ENCODE measurements around the gene PANK1.

PANK1 gene

DNA sequence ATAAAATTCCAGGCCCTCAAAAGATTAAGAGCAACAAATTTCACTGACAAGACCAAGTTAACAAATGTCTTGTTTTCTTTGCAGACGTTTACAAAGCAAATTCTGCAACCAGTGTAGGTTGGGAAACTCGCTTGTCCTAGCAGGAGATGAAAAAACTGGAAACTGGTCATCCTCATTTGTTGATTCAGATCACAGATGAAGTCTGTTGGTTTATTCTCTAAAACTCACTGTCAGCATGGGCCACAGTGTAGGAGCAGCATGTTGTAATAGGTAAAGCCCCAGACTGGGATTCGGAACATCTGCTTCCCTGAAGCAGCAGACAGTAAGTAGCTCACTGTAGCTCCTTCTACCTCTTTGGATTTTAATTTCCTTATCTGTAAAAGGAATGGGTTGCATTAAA, 31.5 kb downstream of the PANK1 start:
- DNase-seq, result peak; percentile 5

DNA sequence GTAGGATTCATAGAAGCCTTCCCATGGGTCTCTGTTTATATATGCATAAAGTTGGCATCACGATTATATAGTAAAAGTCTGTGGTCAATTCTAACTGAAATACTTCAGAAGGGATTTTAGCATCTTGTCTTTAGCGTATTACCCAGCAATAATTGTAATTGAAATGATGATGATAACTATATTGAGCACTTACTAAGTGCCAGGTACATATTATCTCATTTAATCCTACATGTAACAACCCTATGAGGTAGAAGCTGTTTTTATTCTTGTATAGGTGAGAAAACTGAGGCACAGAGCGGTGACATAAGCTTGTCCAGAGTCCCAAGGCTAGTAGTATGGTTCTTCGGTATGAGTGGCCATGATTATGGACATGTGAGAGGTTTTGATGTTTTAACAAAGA, 33.8 kb downstream of the PANK1 start:
- no peak for DNase-seq

DNA sequence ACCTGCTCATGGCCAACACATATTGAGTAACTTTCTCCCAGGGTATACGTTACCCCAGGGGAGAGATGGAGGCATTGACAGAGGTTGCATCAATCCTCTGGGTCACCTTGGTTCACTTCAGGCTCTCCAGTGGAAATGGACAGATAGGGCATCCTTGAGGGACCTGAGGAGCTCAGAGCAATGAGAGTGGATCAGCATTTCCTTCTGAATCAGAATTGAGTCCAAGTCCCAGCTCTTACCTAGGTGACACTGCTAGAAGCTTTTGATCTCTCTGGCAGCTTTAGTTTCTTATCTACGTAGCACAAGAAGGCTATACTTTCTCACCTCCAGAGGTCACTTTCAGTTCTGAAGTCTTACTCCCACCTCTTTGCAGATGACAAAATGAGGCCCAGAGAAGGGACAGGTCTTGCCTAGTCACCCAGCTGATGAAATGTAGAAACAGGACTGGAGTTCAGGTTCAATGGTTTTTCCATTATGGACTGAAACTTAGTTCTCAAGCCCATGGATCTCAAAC, 35.2 kb downstream of the PANK1 start:
- DNase-seq, result no peak

DNA sequence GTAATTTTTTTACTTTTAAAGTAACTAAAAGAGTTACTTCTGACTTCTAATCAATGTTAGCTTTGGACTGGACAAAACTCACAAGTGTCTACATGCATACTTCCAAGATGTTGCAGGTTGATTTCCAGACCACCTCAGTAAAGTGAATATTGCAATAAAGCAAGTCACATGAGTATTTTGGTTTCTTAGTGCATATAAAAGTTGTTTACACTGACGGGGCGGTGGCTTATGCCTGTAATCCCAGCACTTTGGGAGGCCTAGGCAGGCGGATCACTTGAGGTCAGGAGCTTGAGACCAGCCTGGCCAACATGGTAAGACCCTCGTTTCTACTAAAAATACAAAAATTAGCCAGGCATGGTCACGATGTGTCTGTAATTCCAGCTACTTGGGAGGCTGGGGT, 40.8 kb downstream of the PANK1 start:
- DNase-seq, result no peak

DNA sequence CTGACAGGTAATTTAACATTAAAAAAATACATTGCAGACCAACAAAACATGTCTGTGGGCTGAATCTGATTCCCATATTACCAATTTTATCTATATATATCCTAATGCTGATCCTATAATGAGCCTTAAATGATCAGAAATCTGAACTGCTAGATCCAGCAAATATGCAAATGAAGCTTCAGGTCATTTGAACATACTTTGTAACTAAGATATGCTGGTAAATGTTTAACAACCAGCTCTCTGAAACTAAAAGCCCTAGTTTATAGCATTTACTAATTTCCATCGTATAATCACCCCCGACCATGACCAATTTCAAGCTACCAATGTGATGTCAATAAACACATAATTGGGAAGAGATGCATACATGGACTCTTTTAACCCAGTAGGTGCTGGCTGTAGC, 42.1 kb downstream of the PANK1 start:
- no peak for DNase-seq

DNA sequence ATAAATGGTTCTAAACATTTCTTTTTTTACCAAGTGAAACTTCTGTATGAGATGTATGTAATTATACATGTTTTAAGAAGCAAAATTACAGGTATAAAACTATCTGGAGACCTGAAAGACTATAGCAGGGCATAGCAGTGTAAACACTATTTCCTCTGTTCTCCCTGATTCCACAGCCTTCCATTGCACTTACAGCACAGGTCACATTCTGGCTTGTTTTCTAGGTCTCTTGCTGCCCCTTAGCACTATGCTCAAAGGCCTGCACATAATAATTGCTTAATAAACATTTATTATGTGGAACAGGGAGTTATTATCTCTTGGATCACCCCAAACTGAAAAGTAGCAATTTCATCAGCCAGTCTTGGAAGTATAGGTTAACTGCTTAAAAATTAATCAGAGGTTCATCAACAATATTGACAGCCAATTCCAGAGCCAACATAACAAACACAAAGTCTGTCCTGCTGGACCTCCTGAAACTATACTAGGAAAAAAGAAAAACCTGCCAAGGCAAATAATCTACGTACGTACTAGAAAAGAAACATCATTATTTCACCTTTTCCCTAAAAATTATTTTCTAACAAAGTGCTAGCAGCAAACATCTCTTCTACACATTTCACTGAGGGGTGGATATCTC, 43.2 kb downstream of the PANK1 start:
- DNase-seq, result no peak

DNA sequence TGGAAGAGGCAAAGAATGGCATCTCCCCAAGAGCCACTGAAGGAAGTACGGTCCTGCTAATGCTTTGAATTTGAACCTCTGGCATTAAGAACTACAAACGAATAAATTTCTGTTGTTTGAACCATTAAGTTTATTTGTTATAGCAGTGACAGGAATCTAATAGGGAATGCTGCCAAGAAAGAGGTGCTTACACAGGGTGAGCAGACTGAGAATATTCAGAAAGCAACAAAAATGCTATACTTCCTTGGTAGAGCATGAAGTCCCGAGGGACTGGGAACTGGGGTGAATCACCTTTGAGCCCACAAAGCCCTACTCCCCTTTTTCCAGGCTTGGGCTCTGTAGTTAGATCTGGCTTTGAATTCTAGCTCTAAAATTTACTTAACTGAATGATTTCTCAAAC, 45.0 kb downstream of the PANK1 start:
- no peak for DNase-seq

DNA sequence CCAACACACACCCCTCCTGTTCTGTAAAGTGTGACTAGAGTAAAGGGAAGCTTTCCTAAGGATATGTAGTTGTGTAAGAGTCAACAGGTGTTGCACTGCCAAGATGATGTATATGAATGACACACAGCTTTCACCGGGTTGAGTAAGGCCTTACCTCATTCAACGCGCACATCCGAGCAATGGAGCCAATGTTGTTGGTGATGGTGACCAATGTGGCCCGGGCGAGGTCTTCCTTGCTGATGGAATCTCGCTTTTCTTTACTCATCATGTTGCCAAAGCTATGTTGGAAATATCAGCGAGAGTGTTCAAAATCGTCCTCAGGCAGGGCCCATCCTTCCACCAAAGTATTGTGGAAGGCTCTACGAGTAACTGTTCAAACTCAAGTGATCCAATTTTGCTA, 52.0 kb downstream of the PANK1 start:
- no peak for DNase-seq

DNA sequence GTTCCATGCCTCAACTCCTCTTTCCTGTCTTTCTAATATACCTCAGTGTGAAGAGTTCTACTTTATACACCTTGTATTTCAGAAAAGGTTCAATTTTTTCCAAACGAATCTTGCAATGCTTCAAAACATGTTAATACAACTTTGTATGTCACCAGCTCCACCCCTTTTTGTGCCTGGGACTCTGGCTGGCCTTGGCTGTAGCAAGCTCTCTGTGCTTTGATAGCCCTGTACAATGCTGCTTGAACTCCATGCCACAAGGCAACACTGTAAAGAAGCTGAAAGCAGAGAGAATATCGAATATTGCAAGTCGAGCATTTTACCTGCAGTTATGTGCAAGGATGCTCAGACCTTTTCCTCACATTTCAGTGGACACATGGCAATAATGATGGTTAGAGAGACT, 52.5 kb downstream of the PANK1 start:
- no peak for DNase-seq

DNA sequence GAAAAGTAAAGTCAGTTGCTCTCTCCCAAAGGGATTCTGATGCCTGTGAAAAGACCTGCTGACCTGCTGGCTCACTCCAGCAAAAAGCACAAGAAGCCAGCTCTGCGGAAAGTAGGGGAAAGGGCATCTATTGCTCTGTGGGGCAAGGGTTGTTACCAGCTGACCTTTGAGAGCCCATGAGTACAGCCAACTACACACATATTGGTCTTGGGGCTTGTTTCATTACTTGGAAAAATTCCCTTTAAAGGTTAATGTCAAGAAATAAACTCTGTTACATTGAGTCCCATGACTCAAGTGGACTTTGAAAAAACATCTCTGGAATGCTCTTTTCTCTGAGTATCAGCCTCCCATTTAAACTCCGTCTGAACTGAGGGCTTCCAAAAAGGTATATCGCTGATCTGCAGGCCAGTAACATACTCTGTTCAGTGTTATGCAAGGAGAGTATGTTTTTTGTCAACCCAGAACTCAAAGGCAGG, 53.2 kb downstream of the PANK1 start:
- DNase-seq, result no peak

DNA sequence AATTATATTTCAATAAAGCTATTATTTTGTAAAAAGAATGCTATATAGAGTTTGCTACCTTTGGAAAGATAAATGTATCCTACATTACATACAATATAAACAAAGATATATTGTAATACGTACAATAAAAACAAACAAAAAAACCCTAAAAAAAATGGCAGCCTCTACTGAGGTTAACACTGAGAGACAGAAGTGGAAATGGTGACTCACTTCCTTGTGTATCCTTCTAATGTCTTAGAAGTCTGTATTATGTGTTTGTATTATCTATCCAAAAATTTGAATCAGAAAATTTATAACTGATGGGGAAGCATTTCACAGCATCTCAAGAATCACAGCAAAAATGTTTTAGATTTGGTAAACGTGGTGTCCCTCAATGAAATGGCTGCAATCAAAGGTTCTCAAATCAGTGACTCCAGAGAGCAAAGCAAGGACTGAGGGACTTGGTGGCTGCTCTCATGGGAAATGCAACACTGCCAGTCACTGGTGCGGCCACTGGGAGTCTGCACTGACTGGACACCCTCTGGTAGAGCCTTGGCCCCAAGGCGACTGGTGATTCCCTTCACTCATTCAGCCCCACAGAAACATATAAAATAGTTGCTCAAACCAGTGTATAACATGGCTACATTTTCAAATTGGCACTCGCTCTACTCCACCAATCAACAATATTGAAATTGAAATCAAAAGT, 53.8 kb downstream of the PANK1 start:
- DNase-seq, result no peak

DNA sequence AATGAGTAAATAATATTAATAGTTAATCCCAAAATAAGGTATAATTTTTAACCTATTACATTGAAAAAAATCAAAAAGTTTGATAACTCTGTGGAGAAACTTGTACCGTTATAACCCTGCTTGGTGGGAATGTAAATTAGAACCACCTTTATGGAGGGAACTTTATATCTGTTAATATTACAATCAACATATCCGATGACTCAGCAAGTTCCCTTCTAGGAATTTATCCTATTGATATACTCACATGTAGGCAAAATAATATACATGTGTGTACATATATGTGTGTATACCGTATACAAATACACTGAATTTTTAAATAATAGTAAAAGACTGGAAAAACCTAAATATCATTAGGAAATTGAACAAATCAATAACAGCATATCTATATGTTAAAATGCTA, 54.7 kb downstream of the PANK1 start:
- DNase-seq, result no peak

DNA sequence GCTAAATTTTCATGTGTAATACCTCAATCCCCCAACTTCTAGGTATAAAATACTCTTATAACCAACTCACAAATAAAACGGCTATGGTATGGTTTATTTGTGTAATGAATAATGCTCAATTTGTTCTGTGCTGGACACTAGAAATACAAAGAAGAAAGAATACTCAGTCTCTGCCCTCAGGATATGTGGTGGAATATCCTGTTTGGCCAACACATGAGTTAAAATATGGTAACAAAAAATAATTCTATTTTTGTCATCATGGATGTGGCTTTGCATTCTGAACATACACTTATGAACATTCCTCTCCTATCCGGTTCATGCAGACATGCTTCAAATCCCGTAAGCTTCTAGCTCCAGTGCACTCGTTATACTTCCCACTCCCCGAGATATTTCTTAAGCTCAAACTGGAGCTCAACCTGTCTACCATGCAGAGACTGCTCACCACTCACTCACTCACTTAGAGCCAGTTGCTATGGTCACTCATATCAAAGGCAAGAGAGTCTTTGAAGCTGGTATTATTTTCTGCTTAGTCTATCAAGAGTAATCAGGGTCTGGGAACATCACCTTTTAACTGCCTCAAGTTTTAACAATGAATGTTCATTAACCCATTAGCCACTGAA, 55.8 kb downstream of the PANK1 start:
- no peak for DNase-seq

DNA sequence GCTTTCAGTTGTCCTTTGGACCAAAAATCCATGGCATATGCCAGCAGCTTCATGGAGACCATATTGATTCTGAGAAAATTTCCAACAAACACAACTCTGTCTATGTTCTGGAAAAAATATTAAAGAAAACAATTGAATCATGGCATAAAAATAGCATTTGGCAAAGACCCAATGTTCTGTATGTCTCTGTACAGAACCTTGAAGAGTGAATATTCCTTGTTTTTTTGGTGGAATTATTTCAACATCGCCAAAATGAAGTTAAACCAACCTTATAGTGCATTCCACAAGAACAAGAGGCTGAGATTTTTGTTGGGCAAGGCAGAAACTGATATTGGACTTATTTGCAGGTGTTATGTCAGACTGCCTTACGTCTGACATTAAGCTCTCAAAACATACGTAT, 56.4 kb downstream of the PANK1 start:
- DNase-seq, result no peak

DNA sequence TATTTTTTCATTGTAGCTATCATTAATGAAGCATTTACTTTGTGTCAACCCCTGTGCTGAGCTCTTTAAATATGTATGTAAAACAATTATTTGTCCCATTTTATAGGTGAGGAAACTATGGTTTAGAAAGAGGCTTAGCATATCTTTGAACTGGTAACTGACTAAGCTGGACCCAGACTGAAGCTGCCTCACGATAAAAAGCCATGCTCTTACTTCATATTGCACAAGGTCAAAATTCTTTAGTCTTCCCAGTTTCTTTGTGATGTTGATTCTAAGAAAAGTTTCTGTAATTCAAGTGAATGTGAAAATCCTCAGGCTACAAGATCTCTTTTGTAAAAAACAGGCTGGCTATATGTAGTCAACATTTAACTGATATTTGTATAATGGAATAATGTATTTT, 63.0 kb downstream of the PANK1 start:
- no peak for DNase-seq

DNA sequence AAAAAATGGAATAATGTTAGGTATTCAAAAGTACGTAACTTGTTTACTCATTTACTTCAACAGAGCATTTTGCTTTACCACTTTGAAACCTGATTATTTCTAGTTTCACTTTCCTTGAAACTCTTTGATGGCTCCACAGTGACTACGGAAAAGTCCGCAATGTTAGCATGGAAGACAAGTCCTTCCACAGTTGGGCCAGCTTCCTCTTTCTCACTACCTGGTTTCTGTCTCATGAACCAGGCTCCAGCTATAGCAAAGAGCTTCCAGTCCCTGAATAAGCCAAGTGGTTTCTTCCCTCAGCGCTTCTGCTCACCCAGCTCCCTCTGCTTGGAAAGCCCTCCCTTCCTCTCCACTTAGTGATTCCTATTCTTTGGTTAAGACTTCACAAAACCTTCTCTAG, 64.8 kb downstream of the PANK1 start:
- no peak for DNase-seq

DNA sequence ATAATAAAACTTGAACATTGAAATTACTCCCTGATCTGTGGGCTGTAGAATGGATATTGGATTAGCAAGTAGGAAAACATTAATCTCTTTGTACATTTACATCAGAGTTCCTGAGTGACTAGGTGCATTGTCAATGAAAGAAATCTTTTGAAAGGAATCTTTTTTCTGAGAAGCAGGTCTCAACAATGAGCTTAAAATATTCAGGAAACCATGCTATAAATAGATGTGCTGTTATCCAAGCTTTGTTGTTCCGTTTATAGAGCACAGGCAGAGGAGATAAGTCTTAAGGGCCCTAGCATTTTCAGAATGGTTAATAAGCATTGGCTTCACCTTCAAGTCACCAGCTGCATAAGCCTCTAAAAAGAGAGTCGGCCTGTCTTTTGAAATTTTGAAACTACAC, 68.3 kb downstream of the PANK1 start:
- DNase-seq, result no peak

DNA sequence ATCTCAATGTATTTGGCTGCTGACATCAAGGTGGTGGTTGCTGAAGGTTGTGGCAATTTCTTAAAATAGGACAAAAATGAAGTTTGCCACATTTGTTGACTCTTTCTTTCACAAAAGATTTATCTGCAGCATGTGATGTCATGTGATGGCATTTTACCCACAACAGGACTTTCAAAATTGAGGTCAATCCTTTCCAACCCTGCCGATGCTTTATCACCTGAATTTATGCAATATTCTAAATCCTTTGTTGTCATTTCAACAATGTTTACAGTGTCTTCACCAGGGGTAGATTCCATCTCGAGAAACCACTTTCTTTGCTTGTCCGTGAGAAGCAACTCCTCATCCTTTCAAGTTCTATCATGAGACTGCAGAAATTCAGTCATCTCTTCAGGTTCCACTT, 69.0 kb downstream of the PANK1 start:
- DNase-seq, result no peak

DNA sequence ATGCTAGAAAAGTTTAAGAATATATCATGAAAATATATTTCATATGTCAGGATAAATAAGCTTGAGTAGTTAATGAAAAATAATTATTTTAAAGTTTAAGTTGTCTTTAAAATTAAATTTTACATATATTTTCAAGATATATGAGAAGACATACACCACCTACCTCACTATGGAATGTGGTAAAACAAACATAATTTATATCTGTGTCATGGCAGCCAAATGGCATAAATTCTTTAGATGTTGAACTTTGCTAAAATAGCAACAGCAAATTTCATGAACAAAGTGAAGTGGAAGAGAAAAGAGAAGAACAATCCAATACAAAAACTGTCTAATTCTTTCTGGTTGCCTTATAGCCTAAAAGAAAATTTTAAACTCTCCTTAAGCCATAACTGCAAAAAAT, 70.0 kb downstream of the PANK1 start:
- DNase-seq, result no peak

DNA sequence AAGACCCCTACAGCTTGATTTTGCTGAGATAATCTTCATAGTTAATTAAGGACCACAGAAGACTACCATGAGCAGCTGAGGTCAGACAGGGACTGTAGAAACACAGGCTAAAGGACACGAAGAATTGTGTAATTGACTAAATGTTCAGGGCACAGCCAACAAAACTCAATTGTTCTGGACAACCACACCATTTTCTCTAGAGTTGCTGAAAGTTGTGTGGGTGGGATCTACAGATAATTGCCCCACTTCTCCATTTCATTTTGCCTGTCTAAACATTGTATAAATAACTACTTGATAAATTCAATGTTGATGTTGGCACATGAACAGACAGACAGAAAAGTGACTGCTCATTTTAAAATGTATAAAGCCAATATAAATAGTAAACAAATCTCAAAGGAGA, 70.7 kb downstream of the PANK1 start:
- DNase-seq, result no peak

DNA sequence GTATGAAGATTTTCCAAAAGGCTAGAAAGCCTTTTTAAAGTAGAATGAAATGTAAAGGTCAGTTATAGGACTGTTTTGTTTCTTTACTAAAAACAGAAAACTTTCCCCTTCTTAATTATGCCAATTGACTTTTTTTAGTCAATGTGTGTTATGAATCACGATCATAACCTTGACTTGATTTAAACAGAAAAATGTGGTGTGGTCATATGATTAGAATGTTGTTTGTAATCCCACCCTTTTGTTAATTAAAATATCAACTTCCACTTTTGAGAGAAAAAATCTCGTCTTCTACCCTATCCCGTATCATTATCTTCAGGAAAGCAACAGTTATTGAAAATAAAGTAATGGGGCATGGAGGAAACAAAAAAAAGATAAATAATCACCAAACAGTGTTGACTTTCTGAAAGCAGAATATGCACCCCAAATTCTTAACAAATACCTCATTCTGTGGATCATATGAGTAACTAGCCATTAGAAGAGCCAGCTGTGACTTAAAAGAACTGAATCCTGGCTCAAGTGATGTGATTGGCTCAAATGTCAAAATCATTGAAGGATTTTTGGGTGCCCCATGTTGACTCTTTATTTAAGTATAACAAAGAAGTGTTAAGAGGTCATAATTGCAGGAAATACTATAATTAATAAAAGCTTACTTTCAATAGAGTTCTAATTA, 77.3 kb downstream of the PANK1 start:
- DNase-seq, result no peak

DNA sequence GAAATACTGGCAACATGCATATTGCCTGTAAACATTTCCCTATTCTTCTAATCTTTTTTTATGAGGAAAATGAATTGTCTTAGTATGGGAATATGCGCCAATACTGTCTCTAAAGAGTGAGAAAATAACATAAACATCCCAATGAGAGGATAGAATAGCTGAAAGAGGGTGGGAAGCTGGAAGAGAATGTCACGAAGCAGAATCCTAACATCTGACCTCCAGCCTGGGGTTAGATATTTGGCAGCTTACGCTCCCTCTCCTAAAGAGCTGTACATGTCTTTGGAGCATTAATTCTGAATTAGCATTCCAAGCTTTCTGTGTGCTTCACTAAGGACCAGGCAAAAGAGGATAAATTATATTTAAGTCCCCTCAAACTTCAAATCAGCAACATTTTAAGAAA, 78.0 kb downstream of the PANK1 start:
- DNase-seq, result peak; percentile 10

DNA sequence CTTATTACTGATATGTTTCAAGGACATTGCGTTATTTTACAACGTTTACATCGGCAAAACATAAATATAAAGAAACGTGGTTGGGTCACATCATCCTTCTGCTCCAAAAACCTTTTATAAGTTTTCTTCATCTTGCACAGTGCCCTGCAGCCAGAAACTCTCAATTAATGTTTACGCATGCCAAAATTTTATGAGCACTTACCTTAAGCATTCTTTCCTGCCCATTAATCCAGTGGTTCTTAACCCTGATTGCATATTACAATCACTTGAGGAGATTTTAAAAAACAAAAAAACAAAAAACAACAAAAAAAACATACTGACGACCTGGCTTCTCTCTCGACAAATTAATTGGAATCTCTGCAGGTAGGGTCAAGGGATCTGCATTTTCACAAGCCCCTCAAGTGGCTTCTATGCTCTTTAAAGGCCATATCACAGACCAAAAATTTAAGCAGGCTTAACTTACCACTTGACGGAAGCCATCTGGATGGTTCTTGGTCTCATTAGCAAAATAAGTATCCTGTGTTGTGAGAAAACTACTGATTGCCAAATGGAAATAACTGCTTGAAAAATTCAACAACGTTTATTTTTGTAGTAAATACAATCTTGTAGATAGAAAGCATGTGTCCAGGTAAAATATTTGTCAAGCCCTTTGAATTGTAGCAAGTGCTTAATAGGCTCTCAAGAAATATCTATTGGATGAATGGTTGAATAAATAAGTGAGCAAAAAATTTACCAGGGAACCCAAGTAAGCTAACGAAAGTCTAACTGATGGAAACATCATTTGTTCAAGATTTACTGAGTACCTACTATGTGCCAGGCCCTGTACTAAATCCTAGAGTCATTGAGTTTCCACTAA, 78.7 kb downstream of the PANK1 start:
- peak; percentile 66 for DNase-seq

All from NCI-H82 (cell line).